Endometrial microvascular endothelial cells (primary cell): Measurements from ENCODE around the gene TIMM22. TPM values are rescaled to one million over a fixed set of nuclear protein-coding genes. Genes with fewer than 3 reads are reported as not detected.

Source experiments
- in situ Hi-C: cut with HindIII; loops from 2 replicates; pipeline ENCODE4 v1.10.0; 2017; ENCODE audit warnings: low sequenced_read_pairs, low pct_unique_long_range_greater_than_20kb; ENCODE audit errors: inconsistent ontology term
- total RNA-seq: library from RNA; depleted of rRNA; stranded (reverse); fragments of >200 nt; gene quantifications from one replicate; pipeline ENCODE4 v1.2.3, GENCODE V29; 2015; ENCODE audit errors: inconsistent ontology term

Gene TIMM22
- total RNA-seq, 1 donor from 2014 or later, result 24.3 TPM

GRCh38 chr17:1029922-1030644 is 33.2 kb downstream of the TIMM22 start:
- in situ Hi-C loops, result no loop called here

DNA sequence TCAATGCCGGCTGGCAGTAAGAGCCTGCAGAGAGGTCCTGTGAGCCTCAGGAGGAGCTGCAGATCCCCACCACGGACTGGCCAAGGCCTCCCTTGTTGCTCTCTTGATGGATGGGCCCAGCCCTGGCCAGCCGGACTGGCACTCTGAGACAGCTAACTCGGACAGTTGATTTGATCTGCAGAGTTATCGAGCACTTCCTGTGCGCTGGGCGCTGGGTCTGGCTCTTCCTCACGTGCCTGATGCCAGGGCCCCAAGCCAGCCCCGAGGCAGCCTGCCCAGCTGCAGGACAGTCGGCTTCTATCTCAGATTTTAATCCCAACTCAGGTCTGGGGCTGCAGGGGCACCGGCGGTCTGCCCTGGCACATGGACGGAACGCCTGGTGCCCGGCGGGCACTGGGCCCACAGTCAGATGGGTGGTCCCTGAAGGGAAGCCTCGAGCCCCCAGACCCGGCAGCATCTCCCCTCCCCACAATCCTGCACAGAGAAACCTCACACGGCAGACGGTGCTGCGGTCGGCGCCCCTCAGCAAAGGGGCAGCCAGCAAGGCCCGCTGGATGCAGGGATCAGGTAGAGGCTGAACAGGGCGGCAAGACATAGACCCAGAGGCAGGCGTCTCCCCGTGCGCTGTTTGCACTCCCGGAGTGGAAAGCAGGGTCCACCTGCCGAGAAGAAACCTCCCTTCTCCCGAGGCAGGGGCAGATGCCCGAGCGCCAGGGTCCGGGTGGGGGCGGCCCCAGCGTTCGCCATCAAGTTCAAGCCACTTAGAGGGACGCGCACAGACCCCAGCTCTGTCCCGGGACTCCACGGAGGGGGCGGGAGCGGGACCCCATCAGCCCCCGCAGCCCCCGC is 34.0 kb downstream of the TIMM22 start:
- in situ Hi-C loops, result no loop called here

GRCh38 chr17:1031711-1032110 is 34.8 kb downstream of the TIMM22 start:
- in situ Hi-C loops, result no loop called here

GRCh38 chr17:1032391-1032790 is 35.5 kb downstream of the TIMM22 start:
- in situ Hi-C loops, result no loop called here

- in situ Hi-C loops, result no loop called here
These were observed 36.6 kb downstream of the TIMM22 start for GRCh38 chr17:1033503-1033902.

DNA sequence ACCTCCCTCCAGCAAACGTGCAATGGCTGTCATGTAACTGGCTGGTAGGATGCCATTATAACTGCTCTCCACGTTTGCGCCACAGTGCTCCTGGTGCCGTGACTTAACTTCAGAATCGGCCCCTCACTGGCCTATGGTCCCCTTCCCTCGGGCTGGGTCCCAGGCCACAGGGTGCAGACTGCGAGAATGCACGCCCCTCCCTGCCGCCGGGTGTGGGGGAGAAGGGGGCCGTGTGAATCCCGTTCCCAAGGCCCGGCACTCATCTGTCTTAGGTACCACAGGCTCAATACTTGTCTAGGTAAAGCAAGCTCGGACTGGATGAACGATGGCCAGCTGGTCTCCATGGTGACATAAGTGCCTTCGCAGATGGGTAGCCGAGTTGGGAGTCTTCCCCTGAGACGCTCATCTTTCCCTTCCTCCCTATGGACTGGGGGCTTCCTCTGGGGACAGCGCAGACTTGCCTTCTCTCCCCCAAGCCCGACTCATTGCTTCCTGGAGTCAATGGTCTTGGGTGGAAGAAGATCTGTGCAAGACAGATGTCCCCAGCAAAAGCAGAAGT is 37.8 kb downstream of the TIMM22 start:
- in situ Hi-C loops, result no loop called here

DNA sequence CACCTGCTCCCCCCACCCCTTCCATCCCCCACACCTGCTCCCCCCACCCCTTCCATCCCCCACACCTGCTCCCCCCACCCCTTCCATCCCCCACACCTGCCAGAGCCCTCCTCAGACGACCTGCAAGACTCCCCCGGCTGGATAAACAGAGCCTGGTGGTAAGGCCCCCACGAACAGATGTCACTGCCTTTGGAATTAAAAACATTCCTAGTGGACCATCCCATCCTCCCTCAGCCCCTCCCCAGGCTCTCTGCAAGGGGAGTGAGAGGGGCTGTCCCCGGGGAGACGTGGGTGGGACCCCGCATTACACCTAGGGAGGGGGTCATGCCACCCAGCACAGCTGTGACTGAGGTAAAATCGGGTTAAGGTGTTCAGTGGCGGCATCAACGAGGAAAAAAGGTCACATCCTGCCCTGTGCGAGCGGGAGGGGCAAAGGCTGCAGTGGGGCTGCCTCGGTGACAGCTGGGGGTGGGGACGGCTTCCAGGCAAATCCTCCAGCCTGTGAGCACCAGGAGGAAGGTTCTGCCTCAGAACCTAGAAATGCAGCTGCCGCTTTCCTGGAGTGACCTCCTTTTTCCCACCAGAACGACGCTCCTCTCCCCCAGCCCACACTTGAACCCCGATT is 38.7 kb downstream of the TIMM22 start:
- in situ Hi-C loops, result no loop called here

DNA sequence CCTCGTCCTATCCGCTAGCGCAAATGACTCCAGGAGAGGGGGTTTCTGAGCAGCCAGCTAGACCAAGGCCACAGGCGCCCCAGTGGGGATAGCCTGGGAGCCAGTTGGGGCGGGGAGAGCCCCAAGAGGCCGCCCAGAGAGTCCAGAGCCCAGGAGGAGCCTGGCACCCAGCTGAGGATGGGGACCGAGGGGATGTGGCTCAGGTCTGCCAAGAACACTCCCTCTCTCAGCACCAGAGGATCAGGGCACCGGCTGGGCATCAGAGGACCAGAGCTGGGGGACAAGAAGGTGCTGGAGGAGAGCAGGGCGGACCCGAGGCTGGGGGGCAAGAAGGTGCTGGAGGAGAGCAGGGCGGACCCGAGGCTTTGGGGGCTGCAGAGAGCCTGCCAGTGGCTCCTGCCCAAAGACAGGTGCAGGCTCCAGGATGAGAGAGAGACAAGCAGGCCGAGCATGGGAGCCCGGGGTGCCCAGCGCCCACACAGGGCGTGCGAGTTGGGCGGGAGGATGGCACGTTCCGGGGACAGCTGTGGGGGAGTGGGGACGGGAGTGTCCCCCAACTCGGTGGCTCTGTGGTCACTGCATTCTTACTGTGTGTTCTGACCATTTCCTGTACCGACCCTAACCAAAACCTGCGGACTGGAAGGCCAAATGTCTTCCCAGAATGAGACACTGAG is 39.4 kb downstream of the TIMM22 start:
- in situ Hi-C loops, result no loop called here

DNA sequence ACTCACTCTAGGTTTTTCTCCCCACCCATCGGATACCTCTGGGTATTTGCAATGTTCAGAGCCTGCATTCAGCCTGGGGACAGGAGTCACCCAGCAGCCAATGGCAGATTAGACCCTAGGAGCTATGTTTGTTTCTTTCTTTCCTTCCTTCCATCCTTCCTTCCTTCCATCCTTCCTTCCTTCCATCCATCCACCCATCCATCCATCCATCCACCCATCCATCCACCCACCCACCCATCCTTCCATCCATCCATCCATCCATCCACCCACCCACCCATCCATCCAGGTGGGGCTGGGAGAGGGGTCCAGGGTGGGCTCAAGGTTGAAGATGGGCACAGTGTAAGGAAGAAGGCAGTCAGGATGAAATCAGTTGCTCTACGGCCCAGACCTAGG is 39.9 kb downstream of the TIMM22 start:
- in situ Hi-C loops, result no loop called here

GRCh38 chr17:1037238-1037879 is 40.4 kb downstream of the TIMM22 start:
- in situ Hi-C loops, result no loop called here

- in situ Hi-C loops, result no loop called here
These were observed 41.7 kb downstream of the TIMM22 start for GRCh38 chr17:1038459-1039122.

- in situ Hi-C loops, result no loop called here
These were observed 42.2 kb downstream of the TIMM22 start for GRCh38 chr17:1039123-1039507.

GRCh38 chr17:1039511-1040215 is 42.7 kb downstream of the TIMM22 start:
- in situ Hi-C loops, result no loop called here

DNA sequence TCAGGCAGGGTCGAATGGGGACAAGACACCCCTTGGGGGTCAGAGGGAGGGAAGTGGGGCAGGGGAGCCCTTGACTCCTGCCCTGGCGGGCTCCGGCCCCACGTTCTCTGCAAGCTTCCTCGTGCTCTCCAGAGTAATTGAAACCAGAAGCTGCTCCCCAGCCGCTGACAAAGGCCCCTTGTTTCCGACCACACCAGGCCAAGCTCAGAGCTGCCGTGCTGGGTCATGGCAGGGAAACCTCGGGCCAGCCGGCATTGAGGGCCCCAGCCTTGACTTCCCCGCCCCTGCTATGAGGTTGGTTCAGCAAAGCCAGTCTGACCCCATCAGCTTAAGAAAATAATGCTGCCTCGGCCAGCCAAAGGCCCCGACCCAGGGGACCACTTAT is 43.3 kb downstream of the TIMM22 start:
- in situ Hi-C loops, result no loop called here

- in situ Hi-C loops, result no loop called here
These were observed 44.8 kb downstream of the TIMM22 start for GRCh38 chr17:1041746-1042145.

DNA sequence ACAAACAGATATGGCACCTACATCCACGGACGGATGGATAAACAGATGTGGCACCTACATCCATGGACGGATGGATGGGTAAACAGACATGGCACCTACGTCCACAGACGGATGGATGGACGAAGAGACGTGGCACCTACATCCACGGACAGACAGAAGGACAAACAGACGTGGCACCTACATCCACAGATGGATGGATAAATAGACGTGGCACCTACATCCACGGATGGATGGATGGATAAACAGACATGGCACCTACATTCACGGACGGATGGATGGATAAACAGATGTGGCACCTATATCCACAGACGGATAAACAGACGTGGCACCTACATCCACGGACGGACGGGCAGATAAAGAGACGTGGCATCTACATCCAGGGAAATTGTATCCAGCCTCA is 45.6 kb downstream of the TIMM22 start:
- in situ Hi-C loops, result no loop called here

GRCh38 chr17:1043601-1044251 is 46.8 kb downstream of the TIMM22 start:
- in situ Hi-C loops, result no loop called here
